ENCODE results near the gene UMAD1.

DNA sequence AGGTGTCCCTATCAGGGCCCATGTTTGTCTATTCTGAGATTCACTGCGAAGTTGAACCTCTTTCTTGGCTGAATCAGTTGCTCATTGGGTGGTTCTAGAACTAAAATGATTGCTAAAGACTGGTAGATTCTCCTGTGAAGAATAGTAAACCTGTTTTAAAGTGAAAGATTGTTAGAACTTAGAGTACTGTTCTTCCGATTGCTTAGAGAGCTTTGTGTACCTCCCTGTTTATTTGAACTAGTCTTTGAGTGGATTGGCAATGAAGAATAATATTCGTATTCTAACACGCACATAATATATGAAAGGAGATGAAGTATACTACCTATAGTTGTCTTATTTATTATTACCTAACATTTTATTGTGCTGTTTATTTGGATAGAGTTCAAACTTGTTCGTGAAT, 202.7 kb downstream of the UMAD1 start:
- TF ChIP-seq, protein P1, sequence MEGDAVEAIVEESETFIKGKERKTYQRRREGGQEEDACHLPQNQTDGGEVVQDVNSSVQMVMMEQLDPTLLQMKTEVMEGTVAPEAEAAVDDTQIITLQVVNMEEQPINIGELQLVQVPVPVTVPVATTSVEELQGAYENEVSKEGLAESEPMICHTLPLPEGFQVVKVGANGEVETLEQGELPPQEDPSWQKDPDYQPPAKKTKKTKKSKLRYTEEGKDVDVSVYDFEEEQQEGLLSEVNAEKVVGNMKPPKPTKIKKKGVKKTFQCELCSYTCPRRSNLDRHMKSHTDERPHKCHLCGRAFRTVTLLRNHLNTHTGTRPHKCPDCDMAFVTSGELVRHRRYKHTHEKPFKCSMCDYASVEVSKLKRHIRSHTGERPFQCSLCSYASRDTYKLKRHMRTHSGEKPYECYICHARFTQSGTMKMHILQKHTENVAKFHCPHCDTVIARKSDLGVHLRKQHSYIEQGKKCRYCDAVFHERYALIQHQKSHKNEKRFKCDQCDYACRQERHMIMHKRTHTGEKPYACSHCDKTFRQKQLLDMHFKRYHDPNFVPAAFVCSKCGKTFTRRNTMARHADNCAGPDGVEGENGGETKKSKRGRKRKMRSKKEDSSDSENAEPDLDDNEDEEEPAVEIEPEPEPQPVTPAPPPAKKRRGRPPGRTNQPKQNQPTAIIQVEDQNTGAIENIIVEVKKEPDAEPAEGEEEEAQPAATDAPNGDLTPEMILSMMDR (IDR thresholded peaks at IDR 0.05) = no peak
- TF ChIP-seq POLR2A (IDR thresholded peaks at IDR 0.05) = no peak
